K562 (cell line): ENCODE data around the gene PDE11A. TPM values are rescaled to one million over a fixed set of nuclear protein-coding genes. Genes with fewer than 3 reads are reported as not detected.

ENCODE experiments used
- ATAC-seq: fragments of 200-7000 bp; cut with Tn5 transposase; 3 replicates; pipeline ENCODE4 v1.9.1; 2020; ENCODE audit warnings: moderate library complexity
- BruUV-seq: library from RNA; stranded (reverse); fragments of 400-500 nt; replicated peaks from 2 replicates; lab custom pipeline; 2021; lab: Mats Ljungman, UMichigan
- CTCF ChIA-PET: fragments of 300-600 bp; formaldehyde crosslinking; extraction: SDS; loops from one replicate; lab custom pipeline; 2021; ENCODE audit warnings: low intra/inter-chr PET ratio; lab: Yijun Ruan, JAX
- POLR2A ChIA-PET: fragments of 300-600, 350-650 bp; sonication (Branson Sonifier 250); formaldehyde crosslinking; extraction: SDS; loops from one replicate; lab custom pipeline; 2021; ENCODE audit warnings: antibody characterized with exemption, inconsistent platforms; lab: Yijun Ruan, JAX
- DNase-seq, 4 experiments: peaks; one replicate each; pipeline versions ENCODE4 v3.0.0 to v3.0.0-alpha.2; 2011 to 2018; ENCODE audit warnings: low spot score in 3 of 4, mixed read lengths in 3 of 4; ENCODE audit errors: extremely low read depth in 1 of 4
- FAIRE-seq: peaks from 2 replicates; lab custom pipeline; 2011; peaks lifted over from hg19 to GRCh38; lab: Jason Lieb, UNC
- H2AFZ ChIP-seq: 2 replicates; pipeline ENCODE4 v1.6.0; 2011; ENCODE audit warnings: low read depth, low read length, control low read depth, inconsistent platforms
- H3K27ac ChIP-seq: fragments of 200-600 bp; 3 replicates; pipeline ENCODE4 v1.8.0; 2011; ENCODE audit warnings: low read depth, mild to moderate bottlenecking, control low read depth, inconsistent platforms, low read length, moderate library complexity, mixed read lengths; ENCODE audit errors: extremely low read depth
- H3K27me3 ChIP-seq, 2 experiments: fragments of 300-600 bp in 1 of 2; 2 replicates in 1 of 2; 3 replicates in 1 of 2; pipeline versions ENCODE4 v1.6.0 to v1.8.0; 2011; ENCODE audit warnings: inconsistent platforms in 2 of 2, low read length in 2 of 2, mild to moderate bottlenecking in 1 of 2, mixed read lengths in 1 of 2, moderate library complexity in 1 of 2; ENCODE audit not compliant: control insufficient read depth in 2 of 2, insufficient read depth in 2 of 2
- H3K36me3 ChIP-seq: fragments of 300-600 bp; 3 replicates; pipeline ENCODE4 v1.8.0; 2011; ENCODE audit warnings: mild to moderate bottlenecking, low read length, inconsistent platforms; ENCODE audit not compliant: control insufficient read depth, insufficient read depth
- H3K4me1 ChIP-seq, 2 experiments: fragments of 200-600 bp in 1 of 2; replicated peaks in 1 of 2; 2 replicates in 1 of 2; 3 replicates in 1 of 2; pipeline versions ENCODE4 v1.5.1 to v1.8.0; 2011; ENCODE audit warnings: inconsistent platforms in 2 of 2, low read length in 2 of 2, mild to moderate bottlenecking in 1 of 2, mixed read lengths in 1 of 2, moderate library complexity in 1 of 2; ENCODE audit not compliant: control insufficient read depth in 2 of 2, insufficient read depth in 2 of 2
- H3K4me2 ChIP-seq: 2 replicates; pipeline ENCODE4 v1.6.1; 2011; ENCODE audit warnings: low read length, control low read depth, inconsistent platforms, mixed read lengths; ENCODE audit not compliant: insufficient read depth
- H3K4me3 ChIP-seq: fragments of 200-600 bp; sonication (generic), shearing (Covaris generic); 2 replicates; pipeline ENCODE4 v1.5.1; 2016; ENCODE audit warnings: control low read depth, inconsistent platforms
- H3K79me2 ChIP-seq: fragments of 200-600 bp; 3 replicates; pipeline ENCODE4 v1.8.0; 2011; ENCODE audit warnings: low read length, inconsistent platforms; ENCODE audit not compliant: control insufficient read depth, insufficient read depth
- H3K9ac ChIP-seq, 2 experiments: 2 replicates each; pipeline versions ENCODE4 v1.6.0 to v1.6.1; 2011; ENCODE audit warnings: low read depth in 2 of 2, low read length in 2 of 2, control low read depth in 1 of 2, inconsistent platforms in 1 of 2, mild to moderate bottlenecking in 1 of 2, mixed read lengths in 1 of 2; ENCODE audit not compliant: insufficient read depth in 1 of 2
- H3K9me1 ChIP-seq: one replicate; pipeline ENCODE4 v1.6.0; 2011; ENCODE audit warnings: inconsistent platforms, mild to moderate bottlenecking, low read length, moderate library complexity; ENCODE audit not compliant: control insufficient read depth, insufficient read depth
- H3K9me3 ChIP-seq: replicated peaks from 2 replicates; pipeline ENCODE4 v1.5.1; 2011; ENCODE audit warnings: low read depth, low read length, inconsistent platforms; ENCODE audit not compliant: control insufficient read depth, insufficient read depth
- H4K20me1 ChIP-seq: replicated peaks from 2 replicates; pipeline ENCODE4 v1.6.1; 2011; ENCODE audit warnings: low read length, inconsistent platforms, mixed read lengths; ENCODE audit not compliant: control insufficient read depth, insufficient read depth
- ELF2 ChIP-seq: fragments of 250-450 bp; sonication (Bioruptor Pico); IDR thresholded peaks from 2 replicates; pipeline ENCODE4 v1.5.0; 2021; ENCODE audit warnings: mild to moderate bottlenecking
- HIVEP1 ChIP-seq: fragments of 250-450 bp; sonication (Bioruptor Pico); IDR thresholded peaks from 2 replicates; pipeline ENCODE4 v1.4.0; 2020; ENCODE audit warnings: mild to moderate bottlenecking
- RBM14 ChIP-seq: fragments of 200-400 bp; formaldehyde crosslinking; IDR thresholded peaks from 2 replicates; pipeline ENCODE4 v1.6.1; 2018; ENCODE audit warnings: low read depth, mild to moderate bottlenecking, low read length, moderate library complexity, borderline replicate concordance; ENCODE audit not compliant: insufficient read depth
- REST ChIP-seq, 2 experiments: fragments of 450-650 bp; formaldehyde crosslinking in 1 of 2; IDR thresholded peaks; 2 replicates each; pipeline versions ENCODE4 v1.4.0 to v1.6.1; 2014 to 2020; ENCODE audit warnings: mild to moderate bottlenecking in 2 of 2, borderline replicate concordance in 1 of 2, low read depth in 1 of 2
- THRA ChIP-seq: fragments of 450-650 bp; IDR thresholded peaks from 2 replicates; pipeline ENCODE4 v1.6.1; 2017; ENCODE audit warnings: mild to moderate bottlenecking, moderate library complexity
- ZNF280A ChIP-seq: fragments of 450-650 bp; IDR thresholded peaks from 2 replicates; pipeline ENCODE4 v1.6.1; 2018; ENCODE audit warnings: mild to moderate bottlenecking, low read depth; ENCODE audit not compliant: partially characterized antibody
- WGBS: fragments of 100-300 bp; shearing (Covaris generic); methylation state at CpG from one replicate; pipeline ENCODE4 v1.1.6; 2016; ENCODE audit warnings: low coverage, mixed read lengths; ENCODE audit not compliant: insufficient coverage; ENCODE audit errors: missing lambda C conversion rate; 5-methylcytosine and 5-hydroxymethylcytosine counted together
- in situ Hi-C: fragments of 300-500 bp; cut with MboI; formaldehyde crosslinking; loops from 4 replicates; pipeline ENCODE4 v1.15.0; 2018; ENCODE audit warnings: inconsistent platforms, mixed read lengths
- intact Hi-C: fragments of 100-400 bp; cut with micrococcal nuclease; formaldehyde crosslinking; loops from 2 replicates; pipeline ENCODE4 v1.14.2; 2022
- polyA plus RNA-seq, 8 experiments: library from polyadenylated mRNA; depleted of rRNA in 4 of 8; stranded (reverse) in 5 of 8; unstranded in 3 of 8; fragments of >200 nt; fragmentation: Nextera tagmentation in 2 of 8; fragmentation: Illumina TruSeq in 1 of 8; extraction: Ambion mirVana in 2 of 8; extraction: Trizol in 1 of 8; gene quantifications; 2 replicates each; pipeline versions ENCODE4 v1.2.1 to v1.2.3, GENCODE V29; 2011 to 2014; ENCODE audit warnings: inconsistent platforms in 1 of 8, missing spikeins in 1 of 8
- total RNA-seq, 7 experiments: library from RNA; depleted of rRNA in 6 of 7; stranded (reverse); fragments of >200 nt in 6 of 7; fragmentation: Illumina TruSeq in 2 of 7; extraction: Trizol in 2 of 7; gene quantifications; 2 replicates each; pipeline versions ENCODE4 v1.2.1 to v1.2.3, GENCODE V29; 2011 to 2021; ENCODE audit warnings: low replicate concordance in 1 of 7
- TF ChIP-seq, protein P1 (sequence below): fragments of 450-650 bp; formaldehyde crosslinking; IDR thresholded peaks from 2 replicates; pipeline ENCODE4 v1.4.0; 2020; ENCODE audit warnings: mild to moderate bottlenecking

The PDE11A gene
- total and polyA plus RNA-seq, 9 of the 15 experiments (the other 6 are each of a cell fraction or from before 2014, with no cell fraction given), result 3.2 to 22.1 (median 5.7) TPM

DNA sequence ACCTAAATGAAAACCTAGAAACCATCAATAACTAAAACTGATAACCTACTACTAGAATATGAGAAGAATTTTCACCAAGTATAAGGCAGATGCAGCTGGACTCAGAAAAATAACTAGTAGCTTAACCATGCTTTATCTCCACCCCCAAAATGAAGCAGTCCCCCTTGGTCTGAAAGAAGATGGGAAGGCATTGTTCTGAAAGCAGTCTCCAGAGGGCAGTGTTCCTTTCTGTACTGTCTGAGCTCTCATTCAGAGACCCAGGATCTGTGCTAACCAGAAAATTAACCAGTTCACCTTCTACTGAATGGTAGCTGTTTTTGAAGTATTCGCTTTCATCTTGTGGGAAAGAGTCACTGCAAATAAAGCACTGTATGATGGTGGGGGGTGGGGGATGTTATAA, 273.0 kb downstream of the PDE11A start:
- ChIA-PET CTCF (no interaction called here), POLR2A (interaction anchor here (0.6 to 1.5 kb wide), 5 partner anchors 11 to 18 kb away, joined by 3 to 6 read pairs (median 5); no protein-coding TSS in a partner anchor)
- Histone ChIP-seq H3K79me2 (no peaks in the 10 kb centered on the region), H3K4me3 (no peak overlapping the region), H3K9ac (no peak overlapping the region), H3K9me1 (no peaks in the 10 kb centered on the region), H3K27ac (no peak overlapping the region), H3K36me3 (no peaks in the 10 kb centered on the region), H3K4me1 (no peaks in the 10 kb centered on the region), H3K4me2 (no peak overlapping the region), H2AFZ (no peak overlapping the region), H4K20me1 (no peaks in the 10 kb centered on the region), H3K9me3 (no peaks in the 10 kb centered on the region), H3K27me3 (peaks cover 0 to 2% of the 10 kb centered on the region in 2 experiments; a peak in 1 of 5 replicates)
- WGBS, result 0% methylated on average over 1 of the region's 1 CpG
- peak; percentile 74 for FAIRE-seq
- in situ Hi-C loops (no loop called here), intact Hi-C loops (loop anchor here (5.0 to 10.0 kb wide), 2 partner anchors 105 to 273 kb away; partner anchors contain the start of gene PDE11A)
- peak; percentile 99 for ATAC-seq
- BruUV-seq, result no TSS peak
- peak; percentile 24 to 59 (median 32) for DNase-seq
- TF ChIP-seq HIVEP1 (CRISPR knock-in tag) (no peak), REST (IDR thresholded peaks at IDR 0.05; ENCODE audit: borderline replicate concordance) (peak; percentile 39; the same call in 1 of the 2 replicates), REST (CRISPR knock-in tag; IDR thresholded peaks at IDR 0.05; ENCODE audit: low read depth) (no peak), ELF2 (CRISPR knock-in tag) (no peak), ZNF280A (no peak), THRA (no peak), RBM14 (no peak)
- TF ChIP-seq, protein P1, sequence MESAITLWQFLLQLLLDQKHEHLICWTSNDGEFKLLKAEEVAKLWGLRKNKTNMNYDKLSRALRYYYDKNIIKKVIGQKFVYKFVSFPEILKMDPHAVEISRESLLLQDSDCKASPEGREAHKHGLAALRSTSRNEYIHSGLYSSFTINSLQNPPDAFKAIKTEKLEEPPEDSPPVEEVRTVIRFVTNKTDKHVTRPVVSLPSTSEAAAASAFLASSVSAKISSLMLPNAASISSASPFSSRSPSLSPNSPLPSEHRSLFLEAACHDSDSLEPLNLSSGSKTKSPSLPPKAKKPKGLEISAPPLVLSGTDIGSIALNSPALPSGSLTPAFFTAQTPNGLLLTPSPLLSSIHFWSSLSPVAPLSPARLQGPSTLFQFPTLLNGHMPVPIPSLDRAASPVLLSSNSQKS (CRISPR knock-in tag), result no peak
